IPS DF 6.9 (cell line): ENCODE results near the gene PAQR4.

ENCODE experiments used
- DNase-seq: peaks from one replicate; pipeline ENCODE4 v3.0.0-alpha.2; 2013; ENCODE audit warnings: low read depth, low spot score
- H3K27ac ChIP-seq: one replicate; pipeline ENCODE4 v1.5.1; 2013; ENCODE audit warnings: low read length, control low read depth
- H3K27me3 ChIP-seq: 2 replicates; pipeline ENCODE4 v1.6.1; 2013; ENCODE audit warnings: mild to moderate bottlenecking, low read length; ENCODE audit not compliant: control insufficient read depth, insufficient read depth
- H3K36me3 ChIP-seq: 2 replicates; pipeline ENCODE4 v1.6.1; 2013; ENCODE audit warnings: low read length; ENCODE audit not compliant: control insufficient read depth, insufficient read depth
- H3K4me1 ChIP-seq: 2 replicates; pipeline ENCODE4 v1.6.1; 2013; ENCODE audit warnings: low read length; ENCODE audit not compliant: control insufficient read depth, insufficient read depth
- H3K4me3 ChIP-seq: 2 replicates; pipeline ENCODE4 v1.5.1; 2013; ENCODE audit warnings: mild to moderate bottlenecking, low read length
- H3K9me3 ChIP-seq: 2 replicates; pipeline ENCODE4 v1.6.1; 2013; ENCODE audit warnings: low read length, inconsistent platforms; ENCODE audit not compliant: control insufficient read depth, insufficient read depth
- WGBS: extraction: QIAGEN DNeasy Blood & Tissue Kit; methylation state at CpG from one replicate; pipeline ENCODE4 v1.1.7; 2013; ENCODE audit warnings: mixed read lengths, missing lambda C conversion rate; ENCODE audit not compliant: insufficient read length, insufficient coverage; 5-methylcytosine and 5-hydroxymethylcytosine counted together

The PAQR4 gene

DNA sequence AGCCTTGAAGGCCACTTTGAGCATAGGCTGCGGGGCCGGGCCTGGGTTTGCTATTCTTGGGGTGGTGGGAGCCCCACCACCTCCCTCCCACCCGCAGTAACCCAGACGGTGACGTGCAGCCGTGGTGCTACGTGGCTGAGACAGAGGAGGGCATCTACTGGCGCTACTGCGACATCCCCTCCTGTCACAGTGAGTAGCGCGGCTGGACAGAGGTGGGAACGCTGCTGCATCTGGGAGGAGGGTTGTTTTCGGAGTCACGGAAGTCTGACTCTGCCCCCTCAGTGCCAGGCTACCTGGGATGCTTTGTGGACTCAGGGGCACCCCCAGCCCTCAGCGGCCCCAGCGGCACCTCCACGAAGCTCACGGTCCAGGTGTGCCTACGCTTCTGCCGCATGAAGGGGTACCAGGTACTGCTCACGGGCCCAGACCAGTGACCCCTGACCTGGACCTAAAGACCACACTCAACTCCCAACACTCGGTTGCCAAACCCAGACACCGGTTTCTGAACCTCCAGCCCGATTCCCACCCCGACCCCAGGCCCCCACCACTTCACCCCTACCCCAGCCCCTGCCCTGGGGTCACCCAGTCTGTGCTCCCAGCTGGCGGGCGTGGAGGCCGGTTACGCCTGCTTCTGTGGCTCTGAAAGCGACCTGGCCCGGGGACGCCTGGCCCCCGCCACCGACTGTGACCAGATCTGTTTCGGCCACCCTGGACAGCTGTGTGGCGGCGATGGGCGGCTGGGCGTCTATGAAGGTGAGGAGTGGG lies 2.9 kb upstream of the PAQR4 start:
- Histone ChIP-seq H3K36me3 (no peaks in the 10 kb centered on the region; the same call in 1 of the 2 replicates), H3K4me3 (no peak overlapping the region; the same call in 1 of the 2 replicates), H3K27me3 (no peaks in the 10 kb centered on the region; the same call in 1 of the 2 replicates), H3K4me1 (peaks cover 11% of the 10 kb centered on the region), H3K27ac (no peak overlapping the region), H3K9me3 (no peaks in the 10 kb centered on the region)
- DNase-seq = no peak
- no CpG with 5 or more reads among the region's 39 CpGs for WGBS

- H3K36me3 ChIP-seq = peaks cover 2% of the 10 kb centered on the region; the same call in 1 of the 2 replicates
- H3K4me3 ChIP-seq = peak overlapping the region; percentile 22; the same call in 1 of the 2 replicates
- no peak overlapping the region for H3K27ac ChIP-seq
- H3K27me3 ChIP-seq = no peaks in the 10 kb centered on the region; the same call in 1 of the 2 replicates
- DNase-seq = no peak
- WGBS = no CpG with 5 or more reads among the region's 46 CpGs
- no peaks in the 10 kb centered on the region for H3K9me3 ChIP-seq
- peaks cover 11% of the 10 kb centered on the region for H3K4me1 ChIP-seq
Observed at GRCh38 chr16:2966808-2967191, 2.3 kb upstream of the PAQR4 start.

DNA sequence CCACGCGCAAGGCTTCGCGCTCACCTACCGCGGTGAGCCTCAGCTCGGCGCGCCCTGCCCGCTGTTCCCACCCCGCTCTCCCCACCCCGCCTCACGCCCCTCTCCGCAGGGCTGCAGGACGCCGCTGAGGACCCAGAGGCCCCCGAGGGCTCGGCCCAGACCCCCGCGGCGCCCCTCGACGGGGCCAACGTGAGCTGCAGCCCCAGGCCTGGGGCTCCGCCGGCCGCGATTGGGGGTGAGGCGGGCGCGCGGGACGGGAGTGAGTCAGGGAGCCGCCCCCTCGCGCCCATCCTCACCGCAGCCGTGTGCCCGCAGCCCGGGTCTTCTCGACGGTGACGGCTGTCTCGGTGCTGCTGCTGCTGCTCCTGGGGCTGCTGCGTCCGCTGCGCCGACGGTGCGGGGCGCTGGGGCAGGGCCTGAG lies 1.9 kb upstream of the PAQR4 start:
- Histone ChIP-seq H3K27me3 (no peaks in the 10 kb centered on the region; the same call in 1 of the 2 replicates), H3K36me3 (peaks cover 6% of the 10 kb centered on the region; the same call in 1 of the 2 replicates), H3K9me3 (no peaks in the 10 kb centered on the region), H3K4me3 (peak overlapping the region; percentile 22; the same call in 1 of the 2 replicates), H3K27ac (no peak overlapping the region), H3K4me1 (peaks cover 9% of the 10 kb centered on the region)
- DNase-seq = no peak
- WGBS = no CpG with 5 or more reads among the region's 51 CpGs

DNA sequence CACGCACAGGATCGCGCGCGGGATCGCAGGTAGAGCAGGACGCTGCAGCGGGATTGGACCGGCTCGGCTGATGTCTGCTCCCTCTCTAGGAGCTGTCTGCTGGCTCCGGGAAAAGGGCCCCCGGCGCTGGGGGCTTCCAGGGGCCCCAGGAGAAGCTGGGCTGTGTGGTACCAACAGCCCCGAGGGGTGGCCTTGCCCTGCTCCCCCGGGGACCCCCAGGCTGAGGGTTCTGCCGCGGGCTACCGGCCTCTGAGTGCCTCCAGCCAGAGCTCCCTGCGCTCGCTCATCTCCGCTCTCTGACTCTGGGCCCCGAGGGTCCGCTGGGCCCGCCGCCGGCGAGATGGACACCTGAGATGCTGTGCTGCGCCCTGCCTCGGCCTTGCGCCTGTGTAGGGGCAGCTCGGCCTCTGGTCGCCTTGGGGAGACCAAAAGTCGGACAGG lies 1.4 kb upstream of the PAQR4 start:
- H3K9me3 ChIP-seq = no peaks in the 10 kb centered on the region
- no peak for DNase-seq
- no CpG with 5 or more reads among the region's 33 CpGs for WGBS
- H3K4me1 ChIP-seq = peaks cover 6% of the 10 kb centered on the region
- peaks cover 9% of the 10 kb centered on the region; the same call in 1 of the 2 replicates for H3K36me3 ChIP-seq
- H3K27me3 ChIP-seq = no peaks in the 10 kb centered on the region; the same call in 1 of the 2 replicates
- no peak overlapping the region for H3K4me3 ChIP-seq
- no peak overlapping the region for H3K27ac ChIP-seq

GRCh38 chr16:2968368-2968737 lies 795 bp upstream of the PAQR4 start:
- DNase-seq = no peak
- Histone ChIP-seq H3K9me3 (no peaks in the 10 kb centered on the region), H3K4me1 (peaks cover 6% of the 10 kb centered on the region), H3K27ac (no peak overlapping the region), H3K4me3 (peak overlapping the region; percentile 92; the same call in 1 of the 2 replicates), H3K36me3 (peaks cover 9% of the 10 kb centered on the region; the same call in 1 of the 2 replicates), H3K27me3 (no peaks in the 10 kb centered on the region; the same call in 1 of the 2 replicates)
- no CpG with 5 or more reads among the region's 18 CpGs for WGBS

GRCh38 chr16:2969545-2970521 lies 685 bp downstream of the PAQR4 start:
- Histone ChIP-seq H3K4me1 (peaks cover 6% of the 10 kb centered on the region), H3K27ac (no peak overlapping the region), H3K36me3 (peaks cover 22% of the 10 kb centered on the region), H3K9me3 (no peaks in the 10 kb centered on the region), H3K27me3 (no peaks in the 10 kb centered on the region; the same call in 1 of the 2 replicates), H3K4me3 (peak overlapping the region; percentile 92)
- DNase-seq = no peak
- WGBS = no CpG with 5 or more reads among the region's 83 CpGs

DNA sequence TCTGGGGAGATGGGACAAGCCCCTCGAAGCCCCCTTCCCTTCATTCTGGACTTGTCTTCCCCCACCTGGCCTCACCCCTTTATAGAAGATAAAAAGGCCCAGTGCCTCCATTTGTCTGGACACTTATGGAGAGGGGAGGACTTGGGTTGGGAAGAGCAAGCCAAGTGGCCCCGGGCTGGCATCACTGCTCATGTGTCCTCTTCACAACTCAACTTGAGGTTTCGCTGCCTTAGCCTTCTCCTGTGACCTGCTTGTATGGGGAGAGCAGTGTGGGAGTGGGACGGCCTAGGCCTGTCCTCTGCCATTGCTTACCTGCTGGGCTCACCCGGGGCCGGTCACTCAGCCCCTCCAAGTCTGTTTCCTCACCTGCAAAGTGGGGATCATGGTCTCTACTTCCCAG lies 1.4 kb downstream of the PAQR4 start:
- Histone ChIP-seq H3K36me3 (peaks cover 29% of the 10 kb centered on the region), H3K4me3 (peak overlapping the region; percentile 92; the same call in 1 of the 2 replicates), H3K9me3 (no peaks in the 10 kb centered on the region), H3K4me1 (peaks cover 6% of the 10 kb centered on the region), H3K27me3 (no peaks in the 10 kb centered on the region; the same call in 1 of the 2 replicates), H3K27ac (no peak overlapping the region)
- no CpG with 5 or more reads among the region's 6 CpGs for WGBS
- no peak for DNase-seq

DNA sequence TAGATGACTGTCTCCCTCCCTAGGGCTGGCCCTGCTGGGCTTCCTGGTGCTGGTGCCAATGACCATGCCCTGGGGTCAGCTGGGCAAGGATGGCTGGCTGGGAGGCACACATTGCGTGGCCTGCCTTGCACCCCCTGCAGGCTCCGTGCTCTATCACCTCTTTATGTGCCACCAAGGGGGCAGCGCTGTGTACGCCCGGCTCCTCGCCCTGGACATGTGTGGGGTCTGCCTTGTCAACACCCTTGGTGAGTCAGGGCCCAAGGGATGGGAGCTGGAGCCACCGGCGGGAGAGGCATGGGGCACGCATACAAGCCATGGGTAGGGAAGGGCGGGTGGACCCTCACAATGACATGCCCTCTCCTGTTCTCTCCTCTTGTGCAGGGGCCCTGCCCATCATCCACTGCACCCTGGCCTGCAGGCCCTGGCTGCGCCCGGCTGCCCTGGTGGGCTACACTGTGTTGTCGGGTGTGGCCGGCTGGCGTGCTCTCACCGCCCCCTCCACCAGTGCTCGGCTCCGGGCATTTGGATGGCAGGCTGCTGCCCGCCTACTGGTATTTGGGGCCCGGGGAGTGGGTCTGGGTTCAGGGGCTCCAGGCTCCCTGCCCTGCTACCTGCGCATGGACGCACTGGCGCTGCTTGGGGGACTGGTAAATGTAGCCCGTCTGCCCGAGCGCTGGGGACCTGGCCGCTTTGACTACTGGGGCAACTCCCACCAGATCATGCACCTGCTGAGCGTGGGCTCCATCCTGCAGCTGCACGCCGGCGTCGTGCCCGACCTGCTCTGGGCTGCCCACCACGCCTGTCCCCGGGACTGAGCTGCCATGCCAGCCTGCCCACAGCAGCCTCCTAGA lies 2.2 kb downstream of the PAQR4 start:
- H3K4me1 ChIP-seq = peaks cover 6% of the 10 kb centered on the region
- no peak overlapping the region for H3K4me3 ChIP-seq
- no CpG with 5 or more reads among the region's 35 CpGs for WGBS

GRCh38 chr16:2971985-2972784 lies 3.0 kb downstream of the PAQR4 start:
- Histone ChIP-seq H3K27me3 (no peaks in the 10 kb centered on the region), H3K36me3 (peaks cover 41% of the 10 kb centered on the region), H3K4me3 (no peak overlapping the region), H3K4me1 (peaks cover 6% of the 10 kb centered on the region), H3K9me3 (no peaks in the 10 kb centered on the region), H3K27ac (no peak overlapping the region)
- no peak for DNase-seq
- no CpG with 5 or more reads among the region's 15 CpGs for WGBS

More for the DNA sequence above, 2.2 kb downstream of the PAQR4 start:
- H3K36me3 ChIP-seq = peaks cover 37% of the 10 kb centered on the region
- H3K27ac ChIP-seq = no peak overlapping the region
- H3K27me3 ChIP-seq = no peaks in the 10 kb centered on the region; the same call in 1 of the 2 replicates
- no peaks in the 10 kb centered on the region for H3K9me3 ChIP-seq
- DNase-seq = no peak
